CD4-positive, alpha-beta T cell treated with Interleukin-17A for 1 hour (primary cell): ENCODE measurements around the gene C22orf39.

Experiments used
- DNase-seq: peaks from one replicate; pipeline ENCODE4 v3.0.0-alpha.2; 2020

The C22orf39 gene

GRCh38 chr22:19396934-19397733, 50.4 kb downstream of the C22orf39 start:
- no peak for DNase-seq

DNA sequence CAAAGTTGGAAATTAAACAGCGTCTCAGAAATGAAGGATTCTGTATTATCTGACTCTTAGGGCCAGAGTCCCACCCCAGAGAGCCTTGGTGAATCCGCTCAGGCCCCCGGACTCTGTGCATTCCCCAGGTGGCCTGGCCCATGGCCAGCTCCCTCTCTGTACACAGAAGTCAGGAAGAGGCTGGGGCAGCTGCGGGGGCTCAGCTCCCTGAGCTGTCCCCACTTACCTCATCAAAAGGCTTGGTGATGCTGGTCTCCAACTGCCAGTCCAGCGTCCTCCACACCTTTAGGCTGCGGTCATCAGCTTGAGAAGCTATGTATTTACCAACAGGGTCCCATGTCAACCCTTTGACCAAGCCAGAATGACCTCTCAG, 51.0 kb downstream of the C22orf39 start:
- DNase-seq = no peak

DNA sequence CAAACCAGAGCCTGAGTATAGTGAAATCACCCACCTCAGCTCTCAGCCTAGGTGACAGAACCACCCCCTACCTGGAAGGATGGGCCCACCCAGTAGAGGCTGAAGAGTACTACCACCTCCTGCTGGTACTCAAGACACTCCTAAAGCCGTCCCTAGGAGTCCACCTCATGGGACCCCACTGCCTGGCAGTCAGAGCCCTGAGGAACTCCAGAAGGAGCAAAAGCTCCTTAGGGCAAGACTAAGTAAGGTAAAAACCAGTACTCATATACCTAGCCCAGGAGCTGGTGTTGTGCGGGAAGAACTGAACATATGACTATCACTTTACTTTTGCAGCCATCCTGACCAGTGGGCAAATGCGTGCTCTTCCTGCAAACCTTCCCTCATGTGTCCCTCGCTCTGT, 52.2 kb downstream of the C22orf39 start:
- no peak for DNase-seq

DNA sequence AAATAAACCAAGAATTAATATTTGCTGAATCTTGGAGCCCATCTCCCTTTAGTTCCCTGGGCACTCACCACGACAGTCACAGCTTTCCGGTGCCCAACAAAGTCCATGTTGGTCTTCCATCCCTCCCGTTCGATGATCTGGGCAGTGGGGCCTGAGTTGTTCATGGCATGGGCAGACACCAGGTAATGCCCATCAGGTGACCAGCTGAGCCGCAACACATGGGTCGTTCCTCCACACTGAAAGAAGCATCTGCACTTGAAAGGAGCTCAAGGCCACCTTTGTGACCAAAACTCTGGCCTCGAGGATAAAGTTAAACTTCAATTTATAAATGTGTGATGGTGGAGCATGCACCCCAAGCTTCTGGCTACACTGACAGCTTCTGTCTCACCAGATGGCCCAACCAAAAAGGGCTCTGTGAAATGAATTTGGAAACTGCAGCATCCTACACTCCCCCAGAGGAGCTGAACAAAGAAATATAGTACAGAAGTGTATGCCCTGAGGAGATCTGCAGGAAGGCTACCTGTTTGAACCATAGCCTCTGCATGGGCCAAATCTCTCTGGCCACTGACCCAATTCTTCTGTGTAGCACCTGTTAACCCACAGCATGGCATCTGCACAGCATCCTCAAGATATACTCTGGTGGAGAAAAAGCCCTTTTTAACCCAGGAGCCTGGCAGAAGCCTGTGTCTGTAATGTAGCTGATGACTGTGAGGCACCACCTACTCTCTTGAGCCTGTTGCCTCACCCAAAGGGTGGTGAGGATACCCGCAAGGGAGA, 53.0 kb downstream of the C22orf39 start:
- DNase-seq = no peak

GRCh38 chr22:19393704-19394103, 53.8 kb downstream of the C22orf39 start:
- no peak for DNase-seq
